ENCODE measurements around the gene DDX51.

DNA sequence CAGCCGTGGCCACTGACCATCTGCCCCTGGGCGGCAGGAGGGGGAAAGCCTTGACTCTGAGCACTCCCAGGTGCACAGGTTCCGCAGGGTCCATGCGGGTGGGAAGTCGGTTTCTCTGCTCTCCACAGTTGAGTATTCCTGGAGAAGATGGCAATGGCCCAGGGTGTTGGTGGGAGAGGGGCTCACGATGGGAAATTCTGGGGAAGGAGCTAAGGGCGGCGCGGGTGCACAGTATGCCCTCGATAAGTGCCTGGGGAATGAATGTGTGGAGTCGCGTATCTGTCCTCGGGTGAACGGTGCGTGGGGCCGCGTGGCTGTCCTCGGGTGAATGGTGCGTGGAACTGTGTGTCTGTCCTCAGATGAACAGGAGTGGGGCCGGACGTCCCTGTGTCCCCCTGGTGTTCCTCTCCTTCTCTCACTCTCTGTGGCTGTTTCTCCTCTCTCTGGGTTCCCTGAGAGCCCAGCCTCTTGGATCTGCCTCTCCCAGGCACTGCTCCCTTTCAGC is 38.1 kb upstream of the DDX51 start:
- TF ChIP-seq EZH2 (IDR thresholded peaks at IDR 0.05; ENCODE audit: insufficient read depth, poor library complexity, severe bottlenecking), result no peak
- no peak for TF ChIP-seq EZH2phosphoT487 (IDR thresholded peaks at IDR 0.05; ENCODE audit: insufficient read depth, low read depth)
